ENCODE results near the gene CHRNE. TPM values are rescaled to one million over a fixed set of nuclear protein-coding genes. Genes with fewer than 3 reads are reported as not detected.

Gene CHRNE
- total and polyA plus RNA-seq, 2 experiments from 2014 or later, result 0.24 to 1.2 TPM

GRCh38 chr17:4877089-4877488 lies 25.8 kb downstream of the CHRNE start (continued):
- TF ChIP-seq, protein P1, sequence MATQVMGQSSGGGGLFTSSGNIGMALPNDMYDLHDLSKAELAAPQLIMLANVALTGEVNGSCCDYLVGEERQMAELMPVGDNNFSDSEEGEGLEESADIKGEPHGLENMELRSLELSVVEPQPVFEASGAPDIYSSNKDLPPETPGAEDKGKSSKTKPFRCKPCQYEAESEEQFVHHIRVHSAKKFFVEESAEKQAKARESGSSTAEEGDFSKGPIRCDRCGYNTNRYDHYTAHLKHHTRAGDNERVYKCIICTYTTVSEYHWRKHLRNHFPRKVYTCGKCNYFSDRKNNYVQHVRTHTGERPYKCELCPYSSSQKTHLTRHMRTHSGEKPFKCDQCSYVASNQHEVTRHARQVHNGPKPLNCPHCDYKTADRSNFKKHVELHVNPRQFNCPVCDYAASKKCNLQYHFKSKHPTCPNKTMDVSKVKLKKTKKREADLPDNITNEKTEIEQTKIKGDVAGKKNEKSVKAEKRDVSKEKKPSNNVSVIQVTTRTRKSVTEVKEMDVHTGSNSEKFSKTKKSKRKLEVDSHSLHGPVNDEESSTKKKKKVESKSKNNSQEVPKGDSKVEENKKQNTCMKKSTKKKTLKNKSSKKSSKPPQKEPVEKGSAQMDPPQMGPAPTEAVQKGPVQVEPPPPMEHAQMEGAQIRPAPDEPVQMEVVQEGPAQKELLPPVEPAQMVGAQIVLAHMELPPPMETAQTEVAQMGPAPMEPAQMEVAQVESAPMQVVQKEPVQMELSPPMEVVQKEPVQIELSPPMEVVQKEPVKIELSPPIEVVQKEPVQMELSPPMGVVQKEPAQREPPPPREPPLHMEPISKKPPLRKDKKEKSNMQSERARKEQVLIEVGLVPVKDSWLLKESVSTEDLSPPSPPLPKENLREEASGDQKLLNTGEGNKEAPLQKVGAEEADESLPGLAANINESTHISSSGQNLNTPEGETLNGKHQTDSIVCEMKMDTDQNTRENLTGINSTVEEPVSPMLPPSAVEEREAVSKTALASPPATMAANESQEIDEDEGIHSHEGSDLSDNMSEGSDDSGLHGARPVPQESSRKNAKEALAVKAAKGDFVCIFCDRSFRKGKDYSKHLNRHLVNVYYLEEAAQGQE (IDR thresholded peaks at IDR 0.05; ENCODE audit: unreplicated experiment), result no peak
- TF ChIP-seq ZNF114 (CRISPR knock-in tag; IDR thresholded peaks at IDR 0.05), result no peak
- TF ChIP-seq EZH2phosphoT487 (IDR thresholded peaks at IDR 0.05; ENCODE audit: unreplicated experiment), result no peak

DNA sequence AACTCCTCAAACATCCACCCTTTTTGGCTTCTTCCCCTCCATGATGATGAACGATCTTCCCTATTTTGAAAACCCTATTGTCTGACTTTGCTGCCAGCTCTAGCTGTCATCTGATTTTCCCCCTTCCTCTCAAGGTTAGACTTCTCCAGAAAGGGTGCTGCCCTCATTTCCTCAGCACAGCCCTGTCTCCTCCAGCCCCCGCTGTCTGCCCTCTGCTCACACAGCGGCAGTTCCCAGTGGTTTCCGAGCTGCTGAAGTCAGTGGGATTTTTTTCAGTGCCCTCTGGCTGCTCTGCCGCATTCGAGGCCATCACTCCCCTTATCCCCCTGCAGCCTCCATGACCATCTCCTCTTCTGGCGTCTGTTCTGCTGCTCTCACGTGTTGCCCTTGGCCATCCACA lies 30.1 kb downstream of the CHRNE start:
- H4K20me1 ChIP-seq (replicated peaks; ENCODE audit: insufficient read depth), result peaks cover 3% of the 10 kb centered on the region; the same call in 1 of the 2 replicates
- TF ChIP-seq NANOG (IDR thresholded peaks at IDR 0.05; ENCODE audit: borderline replicate concordance), result no peak
- ATAC-seq, result peak; percentile 80
- H3K27me3 ChIP-seq (ENCODE audit: insufficient read depth), result no peaks in the 10 kb centered on the region
- 0 out of 2 replicates have a peak, but pooled peaks cover 4% of the 10 kb centered on the region for H3K79me2 ChIP-seq (replicated peaks; ENCODE audit: insufficient read depth)
- Mint-ChIP-seq H3K4me1 (peaks cover 6% of the 10 kb centered on the region), H3K36me3 (ENCODE audit: low read depth) (peaks cover 2% of the 10 kb centered on the region; the same call in 2 of the 3 replicates), H3K4me3 (no peak overlapping the region; the same call in 2 of the 3 replicates), H3K27ac (peak overlapping the region; percentile 10; the same call in 1 of the 2 replicates), H3K27me3 (ENCODE audit: insufficient read depth, low read depth, poor library complexity) (peaks cover 4% of the 10 kb centered on the region), H3K9me3 (no peaks in the 10 kb centered on the region)
- no peaks in the 10 kb centered on the region for H3K36me3 ChIP-seq (ENCODE audit: insufficient read depth)
- no peak overlapping the region for H3K4me3 ChIP-seq
- H2AFZ ChIP-seq, result no peak overlapping the region
- H3K4me1 ChIP-seq (ENCODE audit: insufficient read depth), result peaks cover 3% of the 10 kb centered on the region; the same call in 1 of the 2 replicates
- H3F3A ChIP-seq (replicated peaks; ENCODE audit: low read depth), result 0 out of 2 replicates have a peak, but pooled peaks cover 6% of the 10 kb centered on the region
- H3K27ac ChIP-seq (ENCODE audit: low read depth), result peak overlapping the region; percentile 75; the same call in 1 of the 2 replicates
- H3K4me2 ChIP-seq, result no peak overlapping the region; the same call in 1 of the 2 replicates
- no peak for DNase-seq (ENCODE audit: low spot score)
- no peaks in the 10 kb centered on the region for H3K9me2 ChIP-seq (ENCODE audit: insufficient read depth)

GRCh38 chr17:4870855-4871254 lies 32.0 kb downstream of the CHRNE start:
- Histone ChIP-seq H3F3A (replicated peaks; ENCODE audit: low read depth) (0 out of 2 replicates have a peak, but pooled peaks cover 6% of the 10 kb centered on the region), H4K20me1 (replicated peaks; ENCODE audit: insufficient read depth) (no peaks in the 10 kb centered on the region; the same call in 1 of the 2 replicates), H3K4me1 (ENCODE audit: insufficient read depth) (peaks cover 3% of the 10 kb centered on the region; the same call in 1 of the 2 replicates), H3K79me2 (replicated peaks; ENCODE audit: insufficient read depth) (0 out of 2 replicates have a peak, but pooled peaks cover 4% of the 10 kb centered on the region), H3K4me3 (no peak overlapping the region), H3K27me3 (ENCODE audit: insufficient read depth) (no peaks in the 10 kb centered on the region), H3K4me2 (no peak overlapping the region), H3K27ac (ENCODE audit: low read depth) (no peak overlapping the region), H3K9me2 (ENCODE audit: insufficient read depth) (no peaks in the 10 kb centered on the region), H2AFZ (no peak overlapping the region), H3K36me3 (ENCODE audit: insufficient read depth) (no peaks in the 10 kb centered on the region)
- Mint-ChIP-seq H3K9me3 (no peaks in the 10 kb centered on the region), H3K4me1 (peaks cover 6% of the 10 kb centered on the region), H3K36me3 (ENCODE audit: low read depth) (peaks cover 2% of the 10 kb centered on the region; the same call in 2 of the 3 replicates), H3K4me3 (no peak overlapping the region), H3K27ac (no peak overlapping the region), H3K27me3 (ENCODE audit: insufficient read depth, low read depth, poor library complexity) (peaks cover 4% of the 10 kb centered on the region)
- no peak for ATAC-seq
- DNase-seq (ENCODE audit: low spot score), result no peak
- TF ChIP-seq POLR2AphosphoS5 (IDR thresholded peaks at IDR 0.05; ENCODE audit: low read depth) (no peak), EZH2 (IDR thresholded peaks at IDR 0.05; ENCODE audit: low read depth, unreplicated experiment) (no peak), NANOG (IDR thresholded peaks at IDR 0.05; ENCODE audit: borderline replicate concordance) (no peak), ZNF114 (CRISPR knock-in tag; IDR thresholded peaks at IDR 0.05) (no peak), ETS1 (IDR thresholded peaks at IDR 0.05) (no peak), ZNF331 (CRISPR knock-in tag; IDR thresholded peaks at IDR 0.05; ENCODE audit: low read depth) (no peak), EZH2phosphoT487 (IDR thresholded peaks at IDR 0.05; ENCODE audit: unreplicated experiment) (no peak)
- TF ChIP-seq, protein P1 (IDR thresholded peaks at IDR 0.05; ENCODE audit: unreplicated experiment), result no peak
